Left ventricle myocardium inferior (tissue), 1 donor: ENCODE measurements around the gene BRAF. TPM values are rescaled to one million over a fixed set of nuclear protein-coding genes. Genes with fewer than 3 reads are reported as not detected.
"Not testable (repeated sequence)": the region's sequence is repeated elsewhere in the genome, so short reads cannot be mapped to it uniquely, and the experiment has no call there.

Experiments used
- DNase-seq: peaks from one replicate; pipeline ENCODE4 v3.0.0-alpha.2; 2020
- H3K27ac ChIP-seq: fragments of 200-600 bp; replicated peaks from 2 replicates; pipeline ENCODE4 v1.8.0; 2021
- H3K27me3 ChIP-seq: fragments of 200-600 bp; 2 replicates; pipeline ENCODE4 v1.8.0; 2021; ENCODE audit warnings: low read depth
- H3K36me3 ChIP-seq: fragments of 200-600 bp; 2 replicates; pipeline ENCODE4 v1.8.0; 2021
- H3K4me1 ChIP-seq: fragments of 200-600 bp; 2 replicates; pipeline ENCODE4 v1.8.0; 2021
- H3K4me3 ChIP-seq: fragments of 200-600 bp; 2 replicates; pipeline ENCODE4 v1.8.0; 2021; ENCODE audit warnings: mild to moderate bottlenecking, moderate library complexity
- H3K9me3 ChIP-seq: fragments of 200-600 bp; replicated peaks from 2 replicates; pipeline ENCODE4 v1.8.0; 2021
- intact Hi-C: fragments of 100-400 bp; cut with micrococcal nuclease; formaldehyde crosslinking; loops from one replicate; pipeline ENCODE4 v1.11.0; 2022
- total RNA-seq: library from RNA; stranded (reverse); fragmentation: NEBNext Ultra II Directional; extraction: Animal tissue kit (Norgen Biotek cat#: 25700); gene quantifications from one replicate; pipeline ENCODE4 v1.2.1, GENCODE V29; 2021
- TF ChIP-seq, protein P1 (sequence below): fragments of 200-600 bp; IDR thresholded peaks from 2 replicates; pipeline ENCODE4 v1.8.0; 2021; ENCODE audit warnings: antibody characterized with exemption, mild to moderate bottlenecking, borderline replicate concordance
- donor health status: DM: no; HTN: yes; CAD: no; lungs with severe emphysema.

The BRAF gene
- total RNA-seq, 1 donor from 2014 or later, result 18.8 TPM

DNA sequence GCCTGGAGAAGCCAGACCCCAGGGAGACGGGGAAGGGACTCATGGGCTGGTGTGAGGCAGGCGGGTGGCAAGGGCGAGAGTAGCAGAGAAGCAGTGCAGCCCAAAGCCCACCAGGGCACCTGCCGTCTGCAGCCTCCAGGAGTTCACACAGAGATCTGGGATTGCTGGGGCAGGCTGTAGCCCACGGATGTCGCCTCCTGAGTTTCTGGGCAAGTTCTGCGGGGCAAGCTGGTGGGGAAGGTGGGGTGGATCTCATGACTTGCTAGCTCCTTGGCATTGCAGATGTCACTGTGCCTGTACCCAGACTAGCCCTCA lies 246.0 kb downstream of the BRAF start:
- H3K27me3 ChIP-seq, result no peaks in the 10 kb centered on the region
- H3K4me3 ChIP-seq, result no peak overlapping the region
- intact Hi-C loops, result no loop called here
- no peaks in the 10 kb centered on the region for H3K9me3 ChIP-seq
- no peak overlapping the region for H3K27ac ChIP-seq
- H3K36me3 ChIP-seq, result peaks cover 30% of the 10 kb centered on the region
- TF ChIP-seq, protein P1, sequence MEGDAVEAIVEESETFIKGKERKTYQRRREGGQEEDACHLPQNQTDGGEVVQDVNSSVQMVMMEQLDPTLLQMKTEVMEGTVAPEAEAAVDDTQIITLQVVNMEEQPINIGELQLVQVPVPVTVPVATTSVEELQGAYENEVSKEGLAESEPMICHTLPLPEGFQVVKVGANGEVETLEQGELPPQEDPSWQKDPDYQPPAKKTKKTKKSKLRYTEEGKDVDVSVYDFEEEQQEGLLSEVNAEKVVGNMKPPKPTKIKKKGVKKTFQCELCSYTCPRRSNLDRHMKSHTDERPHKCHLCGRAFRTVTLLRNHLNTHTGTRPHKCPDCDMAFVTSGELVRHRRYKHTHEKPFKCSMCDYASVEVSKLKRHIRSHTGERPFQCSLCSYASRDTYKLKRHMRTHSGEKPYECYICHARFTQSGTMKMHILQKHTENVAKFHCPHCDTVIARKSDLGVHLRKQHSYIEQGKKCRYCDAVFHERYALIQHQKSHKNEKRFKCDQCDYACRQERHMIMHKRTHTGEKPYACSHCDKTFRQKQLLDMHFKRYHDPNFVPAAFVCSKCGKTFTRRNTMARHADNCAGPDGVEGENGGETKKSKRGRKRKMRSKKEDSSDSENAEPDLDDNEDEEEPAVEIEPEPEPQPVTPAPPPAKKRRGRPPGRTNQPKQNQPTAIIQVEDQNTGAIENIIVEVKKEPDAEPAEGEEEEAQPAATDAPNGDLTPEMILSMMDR, result no peak
- DNase-seq, result no peak
- peaks cover 22% of the 10 kb centered on the region for H3K4me1 ChIP-seq

DNA sequence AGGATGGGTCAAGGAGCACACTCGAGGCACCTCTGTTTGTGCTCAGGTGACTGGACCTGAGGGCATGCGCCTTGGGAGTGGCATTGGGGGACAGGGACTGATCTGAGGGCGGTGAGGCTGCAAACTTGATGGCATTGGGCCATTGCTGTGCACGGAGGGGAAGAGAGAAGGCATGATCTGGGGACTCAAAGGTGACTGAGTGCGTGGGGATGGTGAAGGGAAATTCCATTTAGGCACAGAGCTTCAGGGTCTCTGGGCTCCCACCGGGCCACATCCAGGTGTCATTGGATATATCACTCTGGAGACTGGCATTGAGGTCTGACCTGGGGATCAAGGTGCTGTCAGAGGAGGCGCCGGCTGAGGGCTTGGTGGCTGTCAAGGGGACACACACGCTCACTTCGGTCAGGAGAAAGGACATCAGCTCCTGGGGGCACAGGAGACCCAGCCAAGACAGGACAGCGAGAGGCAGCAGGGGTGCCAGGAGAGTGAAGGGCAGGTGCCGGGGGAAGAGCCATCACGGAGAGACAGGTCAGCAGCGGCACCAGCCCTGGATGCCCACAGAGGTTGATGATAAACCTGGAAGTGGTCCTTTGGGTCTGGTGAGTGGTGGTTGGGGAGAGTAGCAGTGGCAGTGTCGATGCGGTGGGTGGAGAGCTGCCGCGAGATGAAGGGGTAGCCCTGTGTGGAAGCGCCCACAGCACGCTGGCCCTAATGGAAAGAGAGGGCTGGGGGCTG lies 246.5 kb downstream of the BRAF start:
- intact Hi-C loops, result no loop called here
- H3K4me1 ChIP-seq, result peaks cover 27% of the 10 kb centered on the region
- H3K4me3 ChIP-seq, result no peak overlapping the region
- no peak for DNase-seq
- H3K9me3 ChIP-seq, result no peaks in the 10 kb centered on the region
- no peaks in the 10 kb centered on the region for H3K27me3 ChIP-seq
- H3K36me3 ChIP-seq, result peaks cover 30% of the 10 kb centered on the region
- TF ChIP-seq, protein P1, result no peak
- H3K27ac ChIP-seq, result no peak overlapping the region

DNA sequence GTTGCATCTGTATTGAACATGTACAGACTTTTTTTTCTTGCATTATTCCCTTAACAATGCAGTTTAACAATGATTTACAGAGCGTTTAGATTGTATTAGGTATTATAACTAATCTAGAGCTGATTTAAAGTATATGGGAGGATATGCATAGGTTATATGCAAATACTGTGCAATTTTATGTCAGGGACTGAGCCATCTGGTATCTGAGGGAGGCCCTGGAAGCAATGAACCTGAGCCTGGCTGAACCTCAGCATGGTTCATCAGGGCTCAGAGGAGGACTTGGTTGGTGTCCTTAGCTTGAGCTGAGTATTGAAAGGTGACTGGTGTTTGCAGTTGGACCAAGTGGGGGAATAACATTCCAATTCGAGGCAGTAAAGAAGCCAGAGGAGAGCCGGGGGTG lies 247.2 kb downstream of the BRAF start:
- H3K4me3 ChIP-seq, result no peak overlapping the region
- H3K4me1 ChIP-seq, result peaks cover 34% of the 10 kb centered on the region
- no peak for DNase-seq
- H3K36me3 ChIP-seq, result peaks cover 30% of the 10 kb centered on the region
- TF ChIP-seq, protein P1, result no peak
- intact Hi-C loops, result no loop called here
- no peak overlapping the region for H3K27ac ChIP-seq
- H3K9me3 ChIP-seq, result no peaks in the 10 kb centered on the region
- no peaks in the 10 kb centered on the region for H3K27me3 ChIP-seq

DNA sequence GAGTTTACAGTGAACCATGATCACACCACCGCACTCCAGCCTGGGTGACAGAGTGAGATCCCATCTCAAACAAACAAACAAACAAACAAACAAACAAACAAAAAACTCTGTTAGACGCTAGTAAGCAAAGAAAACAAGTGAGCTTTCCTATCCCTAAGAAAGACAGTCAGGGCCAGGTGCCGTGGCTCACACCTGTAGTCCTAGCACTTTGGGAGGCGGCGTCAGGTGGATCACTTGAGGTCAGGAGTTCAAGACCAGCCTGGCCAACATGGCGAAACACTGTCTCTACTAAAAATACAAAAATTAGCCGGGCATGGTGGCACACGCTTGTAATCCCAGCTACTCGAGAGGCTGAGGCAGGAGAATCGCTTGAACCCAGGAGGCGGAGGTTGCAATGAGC lies 247.8 kb downstream of the BRAF start:
- H3K27me3 ChIP-seq, H3K4me3 ChIP-seq, intact Hi-C loops, H3K9me3 ChIP-seq, H3K27ac ChIP-seq, DNase-seq: not testable (repeated sequence)
- Histone ChIP-seq H3K4me1 (peaks cover 38% of the 10 kb centered on the region), H3K36me3 (peaks cover 28% of the 10 kb centered on the region)

DNA sequence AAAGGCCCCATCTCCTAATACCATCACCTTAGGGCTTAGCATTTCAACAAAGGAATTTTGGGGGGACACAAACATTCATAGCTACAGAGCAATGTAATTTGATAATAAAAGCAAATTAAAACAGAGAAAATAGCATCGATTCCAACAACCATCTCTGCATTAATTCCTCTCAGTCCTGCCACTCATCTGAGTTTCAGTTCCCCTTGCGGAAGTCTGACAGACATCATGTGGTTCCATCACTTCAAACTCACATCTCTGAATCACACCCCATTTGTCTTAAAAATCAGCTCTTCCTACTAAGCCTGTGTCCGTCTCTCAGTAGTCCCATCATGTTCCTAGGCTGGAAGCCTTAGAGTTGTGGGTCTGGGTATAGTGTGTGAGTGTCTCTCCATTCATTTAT lies 248.4 kb downstream of the BRAF start:
- no peaks in the 10 kb centered on the region for H3K27me3 ChIP-seq
- no peak overlapping the region for H3K27ac ChIP-seq
- no peaks in the 10 kb centered on the region for H3K9me3 ChIP-seq
- TF ChIP-seq, protein P1, result no peak
- DNase-seq, result no peak
- peaks cover 21% of the 10 kb centered on the region for H3K36me3 ChIP-seq
- no peak overlapping the region for H3K4me3 ChIP-seq
- H3K4me1 ChIP-seq, result peaks cover 38% of the 10 kb centered on the region
- intact Hi-C loops, result no loop called here

DNA sequence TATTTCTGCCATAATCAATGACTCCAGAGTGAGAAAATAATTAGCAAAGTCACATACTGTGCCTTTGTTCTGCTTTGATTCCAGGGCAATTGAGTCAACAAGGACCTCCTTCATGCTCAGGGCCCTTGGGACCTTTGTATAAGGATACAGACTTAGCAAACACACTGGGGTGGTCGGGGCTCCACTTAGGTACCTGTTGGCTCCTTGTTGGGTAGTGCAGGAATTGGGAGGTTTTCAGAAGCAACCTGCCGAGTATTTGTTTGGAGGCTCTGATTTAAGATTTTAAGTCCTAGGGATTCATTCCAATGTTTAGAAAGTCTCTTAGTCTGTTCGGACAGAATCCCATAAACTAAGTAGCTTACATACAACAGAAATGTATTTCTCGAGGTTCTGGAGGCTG lies 249.0 kb downstream of the BRAF start:
- Histone ChIP-seq H3K4me3 (no peak overlapping the region), H3K27me3 (no peaks in the 10 kb centered on the region), H3K9me3 (no peaks in the 10 kb centered on the region), H3K4me1 (peaks cover 38% of the 10 kb centered on the region), H3K36me3 (peaks cover 15% of the 10 kb centered on the region), H3K27ac (no peak overlapping the region)
- TF ChIP-seq, protein P1, result no peak
- no peak for DNase-seq
- intact Hi-C loops, result no loop called here
